ENCODE measurements around the gene NFATC3. TPM values are rescaled to one million over a fixed set of nuclear protein-coding genes. Genes with fewer than 3 reads are reported as not detected.

NFATC3 gene
- total RNA-seq, 1 donor from 2014 or later: 34.2 TPM

DNA sequence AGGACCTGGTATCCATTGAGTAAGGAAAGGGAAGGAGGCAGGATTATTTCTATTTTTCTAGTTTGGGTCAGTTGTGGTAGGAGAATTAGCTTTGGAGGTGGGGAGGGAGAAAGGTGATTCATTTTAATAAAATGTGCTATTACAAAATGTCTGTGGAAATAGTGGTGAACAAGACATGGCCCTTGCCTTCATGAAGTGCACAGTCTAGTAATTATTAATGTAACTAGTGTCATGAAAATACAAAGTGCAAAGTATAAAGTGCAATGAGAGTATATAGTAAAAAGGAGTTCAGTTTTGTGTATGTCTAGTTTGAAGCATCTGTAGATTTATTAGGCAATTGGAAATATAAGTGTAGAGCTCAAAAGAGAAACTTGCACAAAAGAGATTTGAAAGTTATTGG is 11.9 kb downstream of the NFATC3 start:
- H3K9me3 ChIP-seq (ENCODE audit: low read depth): no peaks in the 10 kb centered on the region
- no peaks in the 10 kb centered on the region for H3K27me3 ChIP-seq
- H3K4me2 ChIP-seq: no peak overlapping the region
- H2AFZ ChIP-seq (replicated peaks): no peak overlapping the region
- Mint-ChIP-seq H3K4me3 (no peak overlapping the region), H3K4me1 (no peaks in the 10 kb centered on the region), H3K27me3 (ENCODE audit: insufficient read depth, low read depth) (no peaks in the 10 kb centered on the region), H3K27ac (no peak overlapping the region), H3K9me3 (peaks cover 8% of the 10 kb centered on the region), H3K36me3 (peaks cover 10% of the 10 kb centered on the region)
- no peaks in the 10 kb centered on the region for H3F3A ChIP-seq (ENCODE audit: low read depth)
- H4K20me1 ChIP-seq (ENCODE audit: low read depth): peaks cover 51% of the 10 kb centered on the region
- H3K36me3 ChIP-seq: peaks cover 4% of the 10 kb centered on the region
- no peak overlapping the region for H3K4me3 ChIP-seq
- H3K4me1 ChIP-seq: no peaks in the 10 kb centered on the region
- no peak overlapping the region for H3K9ac ChIP-seq
- H3K27ac ChIP-seq: no peak overlapping the region
- TF ChIP-seq, protein P1, sequence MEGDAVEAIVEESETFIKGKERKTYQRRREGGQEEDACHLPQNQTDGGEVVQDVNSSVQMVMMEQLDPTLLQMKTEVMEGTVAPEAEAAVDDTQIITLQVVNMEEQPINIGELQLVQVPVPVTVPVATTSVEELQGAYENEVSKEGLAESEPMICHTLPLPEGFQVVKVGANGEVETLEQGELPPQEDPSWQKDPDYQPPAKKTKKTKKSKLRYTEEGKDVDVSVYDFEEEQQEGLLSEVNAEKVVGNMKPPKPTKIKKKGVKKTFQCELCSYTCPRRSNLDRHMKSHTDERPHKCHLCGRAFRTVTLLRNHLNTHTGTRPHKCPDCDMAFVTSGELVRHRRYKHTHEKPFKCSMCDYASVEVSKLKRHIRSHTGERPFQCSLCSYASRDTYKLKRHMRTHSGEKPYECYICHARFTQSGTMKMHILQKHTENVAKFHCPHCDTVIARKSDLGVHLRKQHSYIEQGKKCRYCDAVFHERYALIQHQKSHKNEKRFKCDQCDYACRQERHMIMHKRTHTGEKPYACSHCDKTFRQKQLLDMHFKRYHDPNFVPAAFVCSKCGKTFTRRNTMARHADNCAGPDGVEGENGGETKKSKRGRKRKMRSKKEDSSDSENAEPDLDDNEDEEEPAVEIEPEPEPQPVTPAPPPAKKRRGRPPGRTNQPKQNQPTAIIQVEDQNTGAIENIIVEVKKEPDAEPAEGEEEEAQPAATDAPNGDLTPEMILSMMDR (IDR thresholded peaks at IDR 0.05): no peak
- TF ChIP-seq EZH2phosphoT487 (IDR thresholded peaks at IDR 0.05): no peak
- TF ChIP-seq EZH2 (IDR thresholded peaks at IDR 0.05): no peak
- no peak for DNase-seq (ENCODE audit: low spot score)
- H3K79me2 ChIP-seq (ENCODE audit: low read depth): peaks cover 100% of the 10 kb centered on the region

DNA sequence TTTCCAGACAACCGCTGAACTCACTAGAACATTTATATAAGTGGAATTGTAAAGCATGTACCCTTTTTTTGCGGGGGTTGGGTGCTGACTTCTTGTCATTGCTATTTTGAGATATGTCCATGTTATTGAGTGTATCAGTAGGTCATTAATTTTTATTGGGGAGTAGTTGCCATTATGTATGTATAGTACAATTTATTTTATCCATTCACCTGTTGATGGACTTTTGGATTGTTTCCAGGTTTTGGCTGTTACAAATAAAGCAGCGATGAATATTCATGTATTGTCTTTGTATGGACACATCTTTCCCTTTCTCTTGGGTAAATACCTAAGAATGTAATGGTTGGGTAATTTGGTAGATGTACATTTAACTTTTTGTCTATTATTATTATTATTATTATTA is 12.7 kb downstream of the NFATC3 start:
- Histone ChIP-seq H3K9ac (no peak overlapping the region), H3K9me3 (ENCODE audit: low read depth) (no peaks in the 10 kb centered on the region), H3K79me2 (ENCODE audit: low read depth) (peaks cover 100% of the 10 kb centered on the region), H4K20me1 (ENCODE audit: low read depth) (peaks cover 43% of the 10 kb centered on the region), H3K27ac (no peak overlapping the region), H3K36me3 (peaks cover 4% of the 10 kb centered on the region), H3K27me3 (no peaks in the 10 kb centered on the region), H3F3A (ENCODE audit: low read depth) (no peaks in the 10 kb centered on the region), H2AFZ (replicated peaks) (no peak overlapping the region), H3K4me3 (no peak overlapping the region), H3K4me2 (no peak overlapping the region), H3K4me1 (no peaks in the 10 kb centered on the region)
- Mint-ChIP-seq H3K4me1 (no peaks in the 10 kb centered on the region), H3K36me3 (peaks cover 17% of the 10 kb centered on the region), H3K4me3 (no peak overlapping the region), H3K27ac (no peak overlapping the region), H3K9me3 (peaks cover 12% of the 10 kb centered on the region), H3K27me3 (ENCODE audit: insufficient read depth, low read depth) (no peaks in the 10 kb centered on the region)
- no peak for TF ChIP-seq EZH2 (IDR thresholded peaks at IDR 0.05)
- TF ChIP-seq EZH2phosphoT487 (IDR thresholded peaks at IDR 0.05): no peak
- TF ChIP-seq, protein P1 (IDR thresholded peaks at IDR 0.05): no peak
- no peak for DNase-seq (ENCODE audit: low spot score)

DNA sequence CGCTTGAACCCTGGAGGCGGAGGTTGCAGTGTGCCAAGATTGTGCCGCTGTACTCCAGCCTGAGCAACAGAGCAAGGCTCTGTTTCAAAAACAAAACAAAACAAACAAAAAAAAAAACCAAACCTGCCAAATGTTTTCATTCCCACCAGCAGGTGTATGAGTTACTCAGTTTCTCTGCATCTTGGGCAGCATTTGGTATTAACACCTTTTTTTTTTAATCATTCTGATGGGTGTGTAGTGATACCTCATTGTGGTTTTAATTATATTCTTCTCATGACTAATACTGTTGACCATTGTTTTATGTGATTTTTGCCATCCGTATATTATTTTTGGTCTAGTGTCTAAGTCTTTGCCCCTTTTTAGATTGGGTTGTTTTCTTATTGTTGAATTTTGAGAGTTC is 15.3 kb downstream of the NFATC3 start:
- Histone ChIP-seq H3K4me1 (no peaks in the 10 kb centered on the region), H3K79me2 (ENCODE audit: low read depth) (peaks cover 100% of the 10 kb centered on the region), H4K20me1 (ENCODE audit: low read depth) (peaks cover 19% of the 10 kb centered on the region)

More for the DNA sequence above, 15.3 kb downstream of the NFATC3 start:
- Mint-ChIP-seq H3K27me3 (ENCODE audit: insufficient read depth, low read depth) (no peaks in the 10 kb centered on the region), H3K4me1 (no peaks in the 10 kb centered on the region), H3K36me3 (peaks cover 27% of the 10 kb centered on the region), H3K4me3 (no peak overlapping the region), H3K27ac (no peak overlapping the region), H3K9me3 (peaks cover 31% of the 10 kb centered on the region)
- Histone ChIP-seq H3K36me3 (peaks cover 4% of the 10 kb centered on the region), H3K4me3 (no peak overlapping the region), H3K27me3 (no peaks in the 10 kb centered on the region), H3K4me2 (no peak overlapping the region), H3K9me3 (ENCODE audit: low read depth) (no peaks in the 10 kb centered on the region), H3K9ac (no peak overlapping the region), H3K27ac (no peak overlapping the region), H3F3A (ENCODE audit: low read depth) (no peaks in the 10 kb centered on the region), H2AFZ (replicated peaks) (no peak overlapping the region)
- DNase-seq (ENCODE audit: low spot score): no peak
- TF ChIP-seq, protein P1 (IDR thresholded peaks at IDR 0.05): no peak
- no peak for TF ChIP-seq EZH2phosphoT487 (IDR thresholded peaks at IDR 0.05)
- no peak for TF ChIP-seq EZH2 (IDR thresholded peaks at IDR 0.05)

All from neural progenitor cell (in vitro differentiated cells).